ENCODE measurements around the gene SMARCC1. TPM values are rescaled to one million over a fixed set of nuclear protein-coding genes. Genes with fewer than 3 reads are reported as not detected.

The SMARCC1 gene
- total RNA-seq, 2 donors from 2014 or later = 37.2 to 38.7 TPM

GRCh38 chr3:47579875-47580274 is 201.8 kb downstream of the SMARCC1 start:
- H3K27ac ChIP-seq = no peak overlapping the region
- H3K4me3 ChIP-seq = no peak overlapping the region
- DNase-seq (ENCODE audit: low spot score) (no peak), ATAC-seq (ENCODE audit: insufficient number of reproducible peaks, low FRiP score, low read depth) (no peak)
- H3K4me1 ChIP-seq (ENCODE audit: control insufficient read depth in 1 of 2, low read depth in 2 of 2) = peaks cover 0 to 14% of the 10 kb centered on the region in 2 donors
- H3K36me3 ChIP-seq = no peaks in the 10 kb centered on the region
- no peaks in the 10 kb centered on the region for H3K27me3 ChIP-seq (replicated peaks; ENCODE audit: insufficient read depth)
- TF ChIP-seq CTCF (IDR thresholded peaks at IDR 0.05) = no peak
- no peaks in the 10 kb centered on the region for H3K9me3 ChIP-seq

- Histone ChIP-seq H3K4me3 (peak within 1 kb of the TSS; percentile 80), H3K9me3 (no peaks in the 10 kb centered on the region), H3K36me3 (no peaks in the 10 kb centered on the region), H3K4me1 (ENCODE audit: control insufficient read depth in 1 of 2, low read depth in 2 of 2) (peaks cover 0 to 14% of the 10 kb centered on the region in 2 donors), H3K27ac (no peak within 1 kb of the TSS), H3K27me3 (replicated peaks; ENCODE audit: insufficient read depth) (no peaks in the 10 kb centered on the region)
- no peak for TF ChIP-seq CTCF (IDR thresholded peaks at IDR 0.05)
- no peak for DNase-seq (ENCODE audit: low spot score)
- ATAC-seq (ENCODE audit: insufficient number of reproducible peaks, low FRiP score, low read depth) = no peak
Measured at GRCh38 chr3:47578691-47579632, 202.7 kb downstream of the SMARCC1 start, which contains the start of gene CSPG5. Gene CSPG5, minus strand, starts transcription at chr3:47578865. Its CDS starts 172 bp downstream, at chr3:47578693.

DNA sequence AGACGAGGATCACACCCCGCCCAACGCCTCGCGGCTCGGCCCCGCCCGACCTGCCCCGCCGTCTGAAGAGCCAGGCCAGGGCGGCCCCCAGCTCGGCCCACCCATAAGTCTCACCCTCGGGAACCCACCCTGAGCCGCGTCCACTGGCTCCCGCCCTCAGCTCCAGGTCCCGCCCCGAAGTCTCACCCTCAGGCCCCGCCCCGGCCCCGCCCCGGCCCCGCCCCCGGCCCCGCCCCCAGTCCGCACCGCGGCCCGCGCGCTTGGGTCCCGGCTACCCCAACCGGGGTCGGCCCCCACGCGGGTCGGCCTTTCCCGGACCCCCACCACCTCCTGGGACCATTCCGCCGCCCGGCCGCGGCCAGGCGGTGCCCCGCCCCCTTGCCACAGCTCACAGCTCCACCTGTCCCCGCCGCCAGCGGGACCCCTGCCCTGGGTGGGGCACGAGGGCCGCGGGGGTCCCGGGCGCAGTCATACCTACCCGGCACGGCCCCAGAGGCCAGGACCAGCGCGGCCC is 203.5 kb downstream of the SMARCC1 start:
- Histone ChIP-seq H3K4me3 (peak overlapping the region; percentile 80), H3K27me3 (replicated peaks; ENCODE audit: insufficient read depth) (no peaks in the 10 kb centered on the region), H3K36me3 (no peaks in the 10 kb centered on the region), H3K27ac (no peak overlapping the region), H3K4me1 (ENCODE audit: control insufficient read depth in 1 of 2, low read depth in 2 of 2) (peaks cover 0 to 14% of the 10 kb centered on the region in 2 donors), H3K9me3 (no peaks in the 10 kb centered on the region)
- no peak for TF ChIP-seq CTCF (IDR thresholded peaks at IDR 0.05)
- DNase-seq (ENCODE audit: low spot score) = no peak
- ATAC-seq (ENCODE audit: insufficient number of reproducible peaks, low FRiP score, low read depth) = no peak

DNA sequence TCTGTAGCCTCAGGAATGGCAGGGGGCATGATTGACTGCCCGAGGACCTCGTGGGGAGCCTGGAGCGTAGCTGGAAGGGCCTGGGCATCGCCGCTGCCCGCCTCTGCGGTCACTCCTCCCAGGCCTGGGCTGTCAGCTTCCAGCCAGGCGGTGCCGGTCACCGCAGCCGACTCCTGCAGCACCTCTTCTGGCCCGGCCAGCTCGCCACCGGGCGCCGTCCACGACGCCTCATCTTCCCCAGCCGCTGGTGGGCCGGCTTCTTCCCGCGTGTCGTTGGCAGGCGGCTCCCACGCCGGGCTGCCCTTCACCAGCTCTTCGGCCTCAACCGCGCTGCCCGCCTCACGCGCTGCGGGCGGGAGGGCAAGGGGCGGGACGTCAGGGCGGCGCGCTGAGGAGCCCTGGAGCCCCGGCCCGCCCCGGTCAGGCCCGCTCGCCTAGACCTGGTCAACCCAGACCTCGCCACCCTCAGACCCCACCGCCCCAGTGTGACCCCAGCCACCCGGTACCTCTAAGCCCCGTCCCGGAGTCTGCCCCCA is 204.0 kb downstream of the SMARCC1 start:
- TF ChIP-seq CTCF (IDR thresholded peaks at IDR 0.05) = no peak
- ATAC-seq (ENCODE audit: insufficient number of reproducible peaks, low FRiP score, low read depth) (no peak), DNase-seq (ENCODE audit: low spot score) (no peak)
- Histone ChIP-seq H3K4me1 (ENCODE audit: control insufficient read depth in 1 of 2, low read depth in 2 of 2) (peaks cover 0 to 14% of the 10 kb centered on the region in 2 donors), H3K36me3 (no peaks in the 10 kb centered on the region), H3K4me3 (peak overlapping the region; percentile 80), H3K27ac (no peak overlapping the region), H3K9me3 (no peaks in the 10 kb centered on the region), H3K27me3 (replicated peaks; ENCODE audit: insufficient read depth) (no peaks in the 10 kb centered on the region)

Measured in thoracic aorta (tissue), 2 donors.